Stomach (tissue), 9 donors: ENCODE data around the gene SLC9A2. TPM values are rescaled to one million over a fixed set of nuclear protein-coding genes. Genes with fewer than 3 reads are reported as not detected.

Experiments
- DNase-seq, 2 donors: peaks; one replicate each; pipeline versions ENCODE4 v3.0.0 to v3.0.0-alpha.2; 2013 to 2019
- H3K27ac ChIP-seq, 5 donors: fragments of 200-600 bp in 4 of 5; sonication (generic) in 4 of 5; one replicate each; pipeline ENCODE4 v1.5.1; 2013 to 2019; ENCODE audit warnings: mild to moderate bottlenecking in 1 of 5, moderate library complexity in 1 of 5
- H3K27me3 ChIP-seq, 3 donors: fragments of 200-600 bp; sonication (generic); one replicate each; pipeline ENCODE4 v1.5.1; 2017 to 2019; ENCODE audit warnings: mixed run types in 1 of 3
- H3K36me3 ChIP-seq, 4 donors: fragments of 200-600 bp; sonication (generic); 1 replicate in 3 of 4; 2 replicates in 1 of 4; pipeline ENCODE4 v1.5.1; 2016 to 2019
- H3K4me1 ChIP-seq, 4 donors: fragments of 200-600 bp; sonication (generic); one replicate each; pipeline ENCODE4 v1.5.1; 2016 to 2019
- H3K4me3 ChIP-seq, 4 donors: fragments of 200-600 bp; sonication (generic) in 3 of 4; one replicate each; pipeline ENCODE4 v1.5.1; 2016 to 2019; ENCODE audit warnings: mild to moderate bottlenecking in 1 of 4
- H3K9me3 ChIP-seq, 4 donors: fragments of 200-600 bp; sonication (generic); one replicate each; pipeline ENCODE4 v1.5.1; 2016 to 2019
- CTCF ChIP-seq, 7 experiments: fragments of 450-650 bp in 4 of 7; fragments of 200-600 bp in 3 of 7; sonication (generic) in 3 of 7; IDR thresholded peaks; one replicate each; pipeline ENCODE4 v1.5.1; 2016 to 2019; ENCODE audit warnings: antibody characterized with exemption in 7 of 7, control low read depth in 2 of 7, mild to moderate bottlenecking in 1 of 7
- EP300 ChIP-seq: sonication (generic); formaldehyde crosslinking; IDR thresholded peaks from one replicate; pipeline ENCODE4 v1.6.1; 2017; ENCODE audit warnings: antibody characterized with exemption
- POLR2A ChIP-seq, 4 donors: fragments of 450-650 bp; IDR thresholded peaks; one replicate each; pipeline ENCODE4 v1.6.1; 2016; ENCODE audit warnings: antibody characterized with exemption in 4 of 4, control low read depth in 2 of 4, mild to moderate bottlenecking in 1 of 4, moderate library complexity in 1 of 4
- POLR2AphosphoS5 ChIP-seq, 3 donors: sonication (generic); formaldehyde crosslinking; IDR thresholded peaks; one replicate each; pipeline ENCODE4 v1.6.1; 2016; ENCODE audit warnings: antibody characterized with exemption in 3 of 3
- WGBS, 5 donors: extraction: QIAGEN DNeasy Blood & Tissue Kit in 3 of 5; methylation state at CpG; one replicate each; pipeline versions ENCODE4 v1.1.5 to v1.1.7; 2013 to 2018; 5-methylcytosine and 5-hydroxymethylcytosine counted together
- intact Hi-C: fragments of 100-400 bp; cut with DNase I; formaldehyde crosslinking; loops from one replicate; pipeline ENCODE4 v1.15.1; 2023; ENCODE audit warnings: low total_unique reads
- polyA plus RNA-seq, 3 donors: library from polyadenylated mRNA; stranded (reverse); fragments of 200-250 nt; gene quantifications; one replicate each; pipeline ENCODE4 v1.2.3, GENCODE V29; 2013
- total RNA-seq, 5 donors: library from RNA; depleted of rRNA; stranded (reverse); fragments of >200 nt; gene quantifications; one replicate each; pipeline versions ENCODE4 v1.1.0 to v1.2.3, GENCODE V29; 2014 to 2016
- donor health status: healthy with polysubstance abuse.
- donor health status: Bipolar disorder and iron deficiency.
- donor health status: healthy.

SLC9A2 gene
- total and polyA plus RNA-seq, 8 donors, result 2.4 to 79.9 (median 15.0) TPM

GRCh38 chr2:102718387-102719316 lies 99.3 kb downstream of the SLC9A2 start:
- peaks cover 19 to 77% (median 65%) of the 10 kb centered on the region in 4 donors for H3K36me3 ChIP-seq
- no peak for TF ChIP-seq EP300
- TF ChIP-seq POLR2A (IDR thresholded peaks at IDR 0.05), result no peak
- TF ChIP-seq CTCF (IDR thresholded peaks at IDR 0.05), result no peak
- no peak for TF ChIP-seq POLR2AphosphoS5 (IDR thresholded peaks at IDR 0.05)
- no peaks in the 10 kb centered on the region for H3K27me3 ChIP-seq
- H3K4me3 ChIP-seq, result no peak overlapping the region
- H3K4me1 ChIP-seq, result no peaks in the 10 kb centered on the region
- intact Hi-C loops, result no loop called here
- peak overlapping the region in 1 of 5 donors; percentile 20 for H3K27ac ChIP-seq
- no peaks in the 10 kb centered on the region for H3K9me3 ChIP-seq
- WGBS, 5 donors, result 94 to 96% (median 96%) methylated on average over 25 to 26 of the region's 26 CpGs
- DNase-seq, result no peak

DNA sequence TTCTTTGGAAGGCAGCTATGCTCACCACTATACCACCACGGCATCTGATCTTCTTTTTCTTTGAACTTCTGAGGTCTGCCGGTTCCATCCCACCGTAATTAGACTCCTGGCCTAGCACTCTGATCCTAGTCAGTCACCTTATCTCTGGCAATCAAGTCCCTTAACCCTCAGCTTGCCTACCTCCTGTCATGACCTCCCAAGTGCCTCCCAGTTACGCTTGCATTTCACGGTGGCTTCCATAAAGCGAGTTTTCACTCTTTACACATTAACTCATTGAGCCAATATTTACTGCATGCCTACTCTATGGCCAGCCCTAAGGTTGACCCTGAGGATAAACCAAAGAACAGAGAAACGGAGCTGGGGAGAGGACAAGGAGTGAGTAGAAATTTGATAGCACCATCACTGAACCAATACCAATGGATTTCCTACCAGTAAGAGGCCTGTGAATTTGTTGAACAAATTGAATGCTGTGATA lies 104.7 kb downstream of the SLC9A2 start:
- peaks cover 23 to 91% (median 83%) of the 10 kb centered on the region in 4 donors for H3K36me3 ChIP-seq
- peak in 1 of 2 donors; percentile 26 for DNase-seq
- H3K27ac ChIP-seq, result no peak overlapping the region
- H3K4me3 ChIP-seq, result no peak overlapping the region
- H3K27me3 ChIP-seq, result no peaks in the 10 kb centered on the region
- no peak for TF ChIP-seq EP300
- no peak for TF ChIP-seq CTCF (IDR thresholded peaks at IDR 0.05)
- TF ChIP-seq POLR2A (IDR thresholded peaks at IDR 0.05), result no peak
- no peak for TF ChIP-seq POLR2AphosphoS5 (IDR thresholded peaks at IDR 0.05)
- intact Hi-C loops, result no loop called here
- WGBS, 5 donors, result 42 to 66% (median 60%) methylated on average over 7 of the region's 7 CpGs
- no peaks in the 10 kb centered on the region for H3K9me3 ChIP-seq
- H3K4me1 ChIP-seq, result peaks cover 0 to 11% (median 5%) of the 10 kb centered on the region in 4 donors

DNA sequence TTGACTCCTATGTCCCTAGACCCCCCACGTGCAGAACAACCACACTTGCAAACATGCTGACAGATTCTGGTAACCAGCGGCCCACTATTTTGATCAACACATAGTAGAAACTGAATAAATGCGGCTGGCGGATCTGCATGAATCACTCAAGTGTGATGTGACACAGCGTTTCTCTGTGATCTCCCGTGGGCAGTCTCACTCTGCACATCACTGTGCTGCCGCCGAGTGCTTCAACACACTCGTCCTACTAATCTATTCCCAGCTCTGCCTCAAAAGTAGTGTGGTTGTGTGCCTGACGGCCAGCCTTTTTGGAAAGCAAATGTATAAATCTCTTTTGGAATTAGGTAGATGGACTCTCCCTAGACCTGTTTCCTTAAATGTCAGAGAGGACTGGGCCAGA lies 105.2 kb downstream of the SLC9A2 start:
- H3K27me3 ChIP-seq, result no peaks in the 10 kb centered on the region
- H3K27ac ChIP-seq, result no peak overlapping the region
- no peaks in the 10 kb centered on the region for H3K9me3 ChIP-seq
- intact Hi-C loops, result no loop called here
- TF ChIP-seq CTCF (IDR thresholded peaks at IDR 0.05) (no peak), POLR2AphosphoS5 (IDR thresholded peaks at IDR 0.05) (no peak), POLR2A (IDR thresholded peaks at IDR 0.05) (no peak), EP300 (no peak)
- H3K36me3 ChIP-seq, result peaks cover 22 to 86% (median 80%) of the 10 kb centered on the region in 4 donors
- 89 to 93% (median 91%) methylated on average over 10 of the region's 10 CpGs for WGBS, 5 donors
- H3K4me1 ChIP-seq, result peaks cover 0 to 11% (median 5%) of the 10 kb centered on the region in 4 donors
- DNase-seq, result no peak
- no peak overlapping the region for H3K4me3 ChIP-seq

GRCh38 chr2:102726128-102727087 lies 107.1 kb downstream of the SLC9A2 start:
- intact Hi-C loops, result no loop called here
- Histone ChIP-seq H3K36me3 (peaks cover 31 to 85% (median 79%) of the 10 kb centered on the region in 4 donors), H3K9me3 (no peaks in the 10 kb centered on the region), H3K4me3 (no peak overlapping the region), H3K27me3 (no peaks in the 10 kb centered on the region), H3K27ac (peak overlapping the region in 1 of 5 donors; percentile 28), H3K4me1 (peaks cover 0 to 11% (median 5%) of the 10 kb centered on the region in 4 donors)
- TF ChIP-seq POLR2AphosphoS5 (IDR thresholded peaks at IDR 0.05), result no peak
- no peak for TF ChIP-seq CTCF (IDR thresholded peaks at IDR 0.05)
- TF ChIP-seq EP300, result no peak
- TF ChIP-seq POLR2A (IDR thresholded peaks at IDR 0.05), result no peak
- DNase-seq, result peak; percentile 26 to 43
- 43 to 59% (median 47%) methylated on average over 15 of the region's 15 CpGs for WGBS, 5 donors
